Skeletal muscle satellite cell (primary cell): ENCODE measurements around the gene FILIP1.

Experiments
- H3K27me3 ChIP-seq: 2 replicates; pipeline ENCODE4 v1.7.0; 2013; ENCODE audit warnings: low read length; ENCODE audit not compliant: control insufficient read depth, insufficient read depth
- H3K36me3 ChIP-seq: 2 replicates; pipeline ENCODE4 v1.7.0; 2013; ENCODE audit warnings: mild to moderate bottlenecking, control low read depth, low read length; ENCODE audit not compliant: insufficient read depth
- H3K4me1 ChIP-seq: 2 replicates; pipeline ENCODE4 v1.7.0; 2013; ENCODE audit warnings: low read length; ENCODE audit not compliant: control insufficient read depth, insufficient read depth
- H3K4me2 ChIP-seq: 2 replicates; pipeline ENCODE4 v1.7.0; 2013; ENCODE audit warnings: mild to moderate bottlenecking, low read length
- H3K4me3 ChIP-seq: 2 replicates; pipeline ENCODE4 v1.7.0; 2013; ENCODE audit warnings: low read length
- H3K9ac ChIP-seq: 2 replicates; pipeline ENCODE4 v1.7.0; 2013; ENCODE audit warnings: mild to moderate bottlenecking, low read depth, low read length, moderate library complexity
- H3K9me3 ChIP-seq: replicated peaks from 2 replicates; pipeline ENCODE4 v1.7.0; 2013; ENCODE audit warnings: mild to moderate bottlenecking, control low read depth, low read length

Gene FILIP1

DNA sequence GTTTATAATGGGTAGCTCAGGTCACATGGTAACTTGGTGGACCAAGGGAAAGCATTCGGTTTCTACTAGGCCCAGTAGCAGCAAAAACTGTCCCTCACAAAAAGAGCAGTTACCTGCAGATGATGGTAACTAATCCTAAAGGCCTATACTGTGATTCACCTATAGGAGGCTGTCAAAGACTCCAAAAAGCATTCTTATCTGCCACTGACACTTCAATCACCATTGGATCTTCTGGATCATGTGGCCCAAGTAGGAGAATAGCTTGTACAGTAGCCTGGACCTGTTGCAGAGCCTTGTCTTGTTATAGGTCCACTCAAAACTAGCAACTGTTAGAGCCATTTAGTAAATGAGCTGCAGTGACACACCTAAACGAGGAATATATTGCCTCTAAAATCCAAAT lies 23.2 kb upstream of the FILIP1 start:
- Histone ChIP-seq H3K9ac (no peak overlapping the region), H3K4me3 (no peak overlapping the region), H3K36me3 (no peaks in the 10 kb centered on the region), H3K4me2 (no peak overlapping the region), H3K4me1 (no peaks in the 10 kb centered on the region), H3K9me3 (no peaks in the 10 kb centered on the region), H3K27me3 (no peaks in the 10 kb centered on the region)

DNA sequence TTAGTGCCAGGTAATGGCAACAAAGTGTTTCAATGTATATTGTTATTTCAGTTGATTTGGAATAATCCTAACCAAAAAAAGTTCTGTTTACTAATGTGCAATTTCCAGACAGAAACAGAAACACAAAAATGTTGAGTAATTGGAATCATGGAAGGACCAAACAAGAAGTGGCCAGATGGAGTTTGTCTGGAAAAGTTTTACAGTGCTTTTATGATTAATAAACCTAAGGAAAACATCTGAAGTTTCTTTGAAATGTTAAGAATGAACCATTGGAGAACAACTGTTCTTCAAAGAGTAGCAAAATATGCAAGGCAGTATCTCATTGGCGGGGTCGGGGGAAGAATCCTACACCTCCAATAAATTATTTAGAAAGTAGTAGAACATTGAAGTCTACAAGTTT lies 19.0 kb upstream of the FILIP1 start:
- Histone ChIP-seq H3K27me3 (no peaks in the 10 kb centered on the region), H3K36me3 (no peaks in the 10 kb centered on the region), H3K4me1 (no peaks in the 10 kb centered on the region), H3K9me3 (no peaks in the 10 kb centered on the region), H3K9ac (no peak overlapping the region), H3K4me3 (no peak overlapping the region), H3K4me2 (no peak overlapping the region)

DNA sequence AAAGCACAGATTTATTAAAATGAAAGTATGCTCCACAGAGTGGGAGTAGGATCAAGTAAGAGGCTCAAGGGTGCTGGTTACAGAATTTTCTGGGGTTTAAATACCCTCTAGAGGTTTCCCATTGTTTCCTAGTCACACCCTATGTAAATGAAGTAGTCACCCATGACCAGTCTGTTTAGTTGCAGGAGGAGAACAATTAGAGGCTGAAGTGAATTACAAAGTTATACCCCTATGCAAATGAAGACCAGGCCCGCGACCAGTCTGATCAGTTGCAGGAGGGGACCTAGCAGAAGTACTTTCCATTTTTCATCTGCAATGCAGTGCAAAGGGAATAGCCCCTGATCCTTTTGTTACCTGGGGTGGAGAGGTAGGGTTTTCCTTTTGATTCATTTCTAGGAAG lies 11.8 kb upstream of the FILIP1 start:
- Histone ChIP-seq H3K9me3 (no peaks in the 10 kb centered on the region), H3K36me3 (no peaks in the 10 kb centered on the region)

DNA sequence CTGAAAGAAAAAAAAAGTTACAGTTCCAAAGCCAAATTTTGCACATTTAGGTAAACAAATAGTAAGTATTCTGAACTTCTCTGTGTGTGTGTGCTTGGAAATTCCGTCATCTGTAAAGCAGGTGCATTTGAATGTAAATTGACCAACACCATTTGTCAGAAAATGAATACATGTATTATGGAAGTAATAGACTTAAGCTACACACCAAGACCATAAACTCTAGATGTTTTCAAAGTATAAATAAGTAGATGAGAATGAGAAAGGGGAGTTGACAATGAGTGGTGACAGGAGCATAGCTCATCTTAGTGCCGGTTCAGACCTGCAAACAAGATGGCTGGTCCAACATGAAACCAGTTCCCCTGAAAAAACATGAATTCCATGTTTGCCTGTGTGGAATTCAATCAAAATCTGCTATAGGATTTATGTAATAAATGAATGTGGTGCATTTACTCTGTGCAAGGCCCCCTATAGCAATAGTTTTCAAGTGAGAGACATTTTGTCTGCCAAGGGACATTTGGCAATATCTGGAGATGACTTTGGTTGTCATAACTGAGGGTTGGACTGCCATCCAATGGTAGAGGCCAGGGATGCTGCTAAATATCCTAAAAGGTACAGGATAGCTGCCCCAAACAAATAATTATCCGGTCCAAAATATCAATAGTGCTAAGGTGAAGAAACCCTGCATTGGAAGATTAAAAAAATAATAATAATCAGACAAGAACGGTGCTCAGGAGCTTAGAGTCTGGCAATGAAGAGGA lies 11.0 kb upstream of the FILIP1 start:
- Histone ChIP-seq H3K4me2 (no peak overlapping the region), H3K9ac (no peak overlapping the region), H3K4me3 (no peak overlapping the region), H3K4me1 (no peaks in the 10 kb centered on the region), H3K9me3 (no peaks in the 10 kb centered on the region), H3K36me3 (no peaks in the 10 kb centered on the region), H3K27me3 (no peaks in the 10 kb centered on the region)

More for the DNA sequence above, 11.8 kb upstream of the FILIP1 start:
- Histone ChIP-seq H3K4me3 (no peak overlapping the region), H3K9ac (no peak overlapping the region), H3K4me1 (no peaks in the 10 kb centered on the region), H3K27me3 (no peaks in the 10 kb centered on the region), H3K4me2 (no peak overlapping the region)

DNA sequence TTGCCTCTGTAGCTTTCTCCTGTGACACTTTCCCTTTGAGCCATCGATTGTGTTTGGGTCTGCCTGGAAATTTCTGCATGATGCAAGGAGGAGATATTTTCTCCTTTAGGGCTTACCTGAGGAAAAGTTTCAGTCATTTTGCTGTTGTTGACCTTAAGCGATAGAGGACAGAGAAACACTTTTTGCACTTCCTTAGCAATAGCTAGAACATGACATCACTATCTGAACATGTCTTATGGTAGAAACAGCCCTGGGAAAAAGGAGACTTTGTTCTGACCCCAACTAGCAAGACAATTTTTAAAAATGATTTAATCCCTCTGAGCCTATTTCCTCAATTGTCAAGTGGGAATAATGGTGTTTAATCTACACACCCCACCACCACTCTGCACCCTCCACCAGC lies 9.7 kb upstream of the FILIP1 start:
- Histone ChIP-seq H3K4me3 (no peak overlapping the region), H3K4me1 (no peaks in the 10 kb centered on the region), H3K27me3 (no peaks in the 10 kb centered on the region), H3K4me2 (no peak overlapping the region), H3K36me3 (no peaks in the 10 kb centered on the region), H3K9ac (no peak overlapping the region), H3K9me3 (no peaks in the 10 kb centered on the region)

DNA sequence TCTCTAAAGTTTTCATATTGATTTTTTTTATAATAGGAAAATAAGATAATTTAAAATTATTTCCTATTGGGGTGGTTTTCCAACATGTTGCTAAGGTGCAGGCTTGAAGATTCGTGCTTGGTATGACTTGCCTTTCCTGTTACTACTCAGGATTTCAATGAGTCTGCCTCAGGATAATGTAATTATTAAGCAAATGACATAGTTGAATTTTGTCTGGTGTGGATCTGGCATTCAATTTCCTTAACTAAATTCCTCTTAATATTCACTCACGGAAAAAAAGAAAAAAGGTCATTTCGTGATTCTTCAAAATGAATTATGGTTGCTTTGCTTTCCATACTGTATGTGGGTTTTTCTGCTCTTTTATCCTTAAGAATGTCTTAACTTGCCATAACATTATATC lies 9.3 kb upstream of the FILIP1 start:
- Histone ChIP-seq H3K27me3 (no peaks in the 10 kb centered on the region), H3K4me2 (no peak overlapping the region), H3K9ac (no peak overlapping the region), H3K4me1 (no peaks in the 10 kb centered on the region), H3K36me3 (no peaks in the 10 kb centered on the region), H3K4me3 (no peak overlapping the region), H3K9me3 (no peaks in the 10 kb centered on the region)

DNA sequence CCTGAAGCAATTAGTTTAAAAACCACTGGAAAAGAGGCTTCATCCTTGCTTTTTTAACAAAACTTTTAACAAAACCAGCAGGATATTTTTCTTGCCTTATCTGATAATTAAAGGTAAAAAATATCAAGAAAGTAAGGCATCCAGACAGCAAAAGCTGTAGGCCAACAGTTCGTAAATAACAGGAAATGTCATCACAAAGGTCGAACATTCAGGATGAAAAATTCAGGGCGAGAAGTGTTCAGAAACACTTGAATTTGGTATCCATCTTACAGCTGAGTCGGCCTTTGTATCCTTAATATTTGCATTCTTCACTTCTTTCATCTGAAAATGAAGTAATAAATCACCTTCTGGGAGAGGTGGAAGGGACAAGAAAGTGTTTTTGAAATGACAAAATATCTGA lies 8.2 kb upstream of the FILIP1 start:
- Histone ChIP-seq H3K4me2 (no peak overlapping the region), H3K27me3 (no peaks in the 10 kb centered on the region), H3K9ac (no peak overlapping the region), H3K4me3 (no peak overlapping the region), H3K9me3 (no peaks in the 10 kb centered on the region), H3K4me1 (no peaks in the 10 kb centered on the region), H3K36me3 (no peaks in the 10 kb centered on the region)

DNA sequence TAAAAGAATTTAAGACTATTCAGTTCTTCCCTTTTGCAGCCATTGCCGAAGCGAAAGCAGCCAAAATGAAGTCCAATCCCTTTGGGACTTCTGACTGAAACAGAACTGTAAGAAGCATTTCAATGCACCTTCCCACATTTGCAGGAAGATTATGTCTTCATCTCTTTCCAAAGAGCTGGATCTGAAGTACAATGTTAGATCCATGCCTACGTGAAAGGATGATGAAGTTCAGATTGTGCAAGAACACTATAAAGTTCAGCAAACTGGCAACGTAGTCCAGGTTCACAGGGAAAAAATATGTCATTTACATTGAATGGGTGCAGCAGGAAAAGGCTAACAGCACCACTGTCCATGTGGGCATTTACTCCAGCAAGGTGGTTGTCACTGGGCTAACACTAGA lies 6.0 kb upstream of the FILIP1 start:
- no peak overlapping the region for H3K4me2 ChIP-seq
- no peaks in the 10 kb centered on the region for H3K9me3 ChIP-seq
- H3K9ac ChIP-seq = no peak overlapping the region
- no peaks in the 10 kb centered on the region for H3K4me1 ChIP-seq
- H3K36me3 ChIP-seq = no peaks in the 10 kb centered on the region
- no peak overlapping the region for H3K4me3 ChIP-seq
- no peaks in the 10 kb centered on the region for H3K27me3 ChIP-seq

DNA sequence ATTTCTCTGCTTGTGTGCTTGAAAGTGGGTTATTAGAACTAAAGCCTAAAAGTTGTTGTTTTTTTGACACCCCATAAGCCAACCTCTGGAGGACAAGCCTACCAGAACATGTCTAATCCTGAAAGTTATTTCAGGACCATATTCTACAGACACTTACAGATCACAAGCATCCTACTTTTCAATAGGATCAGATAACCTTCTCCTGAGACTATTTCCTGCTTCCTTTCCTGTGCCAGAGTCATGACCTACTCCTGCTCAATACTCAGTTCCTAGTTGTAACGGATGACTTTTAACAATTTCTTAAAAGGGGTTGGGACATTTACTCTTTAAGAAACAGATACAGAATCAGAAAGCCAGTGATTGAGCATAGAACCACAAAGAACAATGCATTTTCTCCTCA lies 5.3 kb upstream of the FILIP1 start:
- Histone ChIP-seq H3K4me2 (no peak overlapping the region), H3K4me3 (no peak overlapping the region), H3K36me3 (no peaks in the 10 kb centered on the region), H3K27me3 (peaks cover 2% of the 10 kb centered on the region), H3K9me3 (no peaks in the 10 kb centered on the region), H3K4me1 (no peaks in the 10 kb centered on the region), H3K9ac (no peak overlapping the region)

DNA sequence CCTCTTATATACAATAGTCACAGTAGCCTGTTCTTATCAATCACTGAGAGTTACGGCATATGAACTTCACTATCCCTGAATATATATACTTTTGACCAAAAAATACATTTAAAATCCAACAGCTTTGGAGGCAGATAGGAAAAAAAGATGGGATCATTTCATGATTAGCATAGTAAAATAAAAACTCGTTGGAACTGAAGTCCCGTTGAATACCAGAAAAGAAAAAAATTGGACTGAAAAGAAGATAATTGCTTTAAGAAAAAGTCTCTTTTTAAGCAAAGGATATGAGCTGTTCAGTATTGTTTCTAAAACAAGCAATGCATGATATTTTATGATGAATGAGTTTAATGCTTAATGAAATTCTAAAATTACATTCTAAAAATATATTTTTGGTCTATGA lies 4.4 kb upstream of the FILIP1 start:
- no peaks in the 10 kb centered on the region for H3K9me3 ChIP-seq
- H3K27me3 ChIP-seq = peaks cover 7% of the 10 kb centered on the region
- H3K9ac ChIP-seq = no peak overlapping the region
- no peak overlapping the region for H3K4me2 ChIP-seq
- no peaks in the 10 kb centered on the region for H3K4me1 ChIP-seq
- H3K36me3 ChIP-seq = no peaks in the 10 kb centered on the region
- H3K4me3 ChIP-seq = no peak overlapping the region

DNA sequence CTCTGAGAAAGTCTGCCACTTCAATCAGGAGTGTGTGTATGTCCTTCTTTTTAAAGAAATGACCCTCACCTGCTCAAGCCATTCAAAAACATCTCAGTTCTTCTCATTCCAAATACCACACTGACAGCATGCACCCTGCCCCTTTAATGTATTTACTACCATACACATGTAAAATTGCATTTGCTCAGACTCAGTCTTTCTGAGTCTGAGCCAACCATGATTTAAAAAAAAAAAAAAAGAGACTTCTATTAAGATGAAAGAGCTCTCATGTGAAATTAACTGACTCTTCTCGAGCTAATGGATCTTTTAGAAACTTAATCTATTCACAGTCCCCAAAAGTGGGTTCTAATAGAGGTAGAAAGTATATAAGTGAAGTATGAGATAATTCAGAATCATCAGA lies 1.4 kb upstream of the FILIP1 start:
- H3K4me2 ChIP-seq = no peak overlapping the region
- H3K9me3 ChIP-seq = no peaks in the 10 kb centered on the region
- no peak overlapping the region for H3K9ac ChIP-seq

DNA sequence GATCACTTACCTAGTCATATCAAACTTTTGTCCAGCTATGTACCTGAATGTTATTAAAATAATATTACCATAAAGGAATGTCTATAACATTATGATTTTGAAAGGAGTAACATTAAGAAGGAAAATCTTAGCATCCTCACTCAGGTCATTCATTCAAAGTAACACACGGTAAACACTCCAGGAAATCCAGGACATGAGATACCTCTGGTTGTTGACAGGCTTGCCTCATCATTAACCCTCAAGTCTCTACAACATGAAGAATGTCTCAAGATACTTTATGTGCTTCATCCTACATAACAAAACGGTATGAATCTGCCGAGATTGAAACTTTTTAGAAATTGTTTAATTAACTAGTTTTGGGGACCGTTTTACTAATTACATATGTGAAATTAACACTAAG lies 690 bp upstream of the FILIP1 start:
- Histone ChIP-seq H3K36me3 (no peaks in the 10 kb centered on the region), H3K4me3 (no peak overlapping the region), H3K9ac (no peak overlapping the region), H3K4me2 (no peak overlapping the region), H3K9me3 (no peaks in the 10 kb centered on the region), H3K27me3 (peaks cover 7% of the 10 kb centered on the region), H3K4me1 (no peaks in the 10 kb centered on the region)

More for the DNA sequence above, 1.4 kb upstream of the FILIP1 start:
- Histone ChIP-seq H3K27me3 (peaks cover 7% of the 10 kb centered on the region), H3K36me3 (no peaks in the 10 kb centered on the region), H3K4me1 (no peaks in the 10 kb centered on the region), H3K4me3 (no peak overlapping the region)
